ENCODE data around the gene BEST4.
A peak's percentile ranks its signal among the peaks of the same experiment; 100 is the strongest.
"Not testable (repeated sequence)": the region's sequence is repeated elsewhere in the genome, so short reads cannot be mapped to it uniquely, and the experiment has no call there.

Gene BEST4

GRCh38 chr1:44775078-44775929 lies 12.7 kb downstream of the BEST4 start, which contains the start of gene RPS8:
RPS8 (plus strand) TSS chr1:44775540; CDS start chr1:44775597, 57 bp downstream.
- H3F3A ChIP-seq (ENCODE audit: control insufficient read depth, insufficient read depth) = peaks cover 53% of the 10 kb centered on the region
- no peaks in the 10 kb centered on the region for H3K27me3 ChIP-seq (ENCODE audit: control insufficient read depth, low read length)
- H3K9me2 ChIP-seq (replicated peaks; ENCODE audit: control insufficient read depth, low read length) = no peaks in the 10 kb centered on the region
- H3K4me2 ChIP-seq (ENCODE audit: low read length) = peak within 1 kb of the TSS; percentile 74
- peak within 1 kb of the TSS; percentile 78 for H3K27ac ChIP-seq (ENCODE audit: low read depth, low read length)
- peaks cover 54% of the 10 kb centered on the region for H3K79me2 ChIP-seq (ENCODE audit: control insufficient read depth, low read length)
- peak within 1 kb of the TSS; percentile 99 for H3K4me3 ChIP-seq (ENCODE audit: low read length)
- peaks cover 30% of the 10 kb centered on the region for H3K4me1 ChIP-seq (ENCODE audit: control insufficient read depth, low read length)
- H4K20me1 ChIP-seq (ENCODE audit: control insufficient read depth, insufficient read depth, low read depth, low read length) = peaks cover 12% of the 10 kb centered on the region
- TF ChIP-seq EZH2phosphoT487 (IDR thresholded peaks at IDR 0.05; ENCODE audit: borderline replicate concordance, low read length) (no peak), CTCF (IDR thresholded peaks at IDR 0.05; ENCODE audit: low read depth, low read length, poor library complexity, severe bottlenecking) (no peak)
- H3K36me3 ChIP-seq (ENCODE audit: control insufficient read depth, low read length) = peaks cover 54% of the 10 kb centered on the region
- no peaks in the 10 kb centered on the region for H3K9me3 ChIP-seq (ENCODE audit: control insufficient read depth, insufficient read depth, low read length)

- H3K4me1 ChIP-seq (ENCODE audit: control insufficient read depth, low read length); H4K20me1 ChIP-seq (ENCODE audit: control insufficient read depth, insufficient read depth, low read depth, low read length); H3K9me3 ChIP-seq (ENCODE audit: control insufficient read depth, insufficient read depth, low read length); H3K27ac ChIP-seq (ENCODE audit: low read depth, low read length); H3K9me2 ChIP-seq (replicated peaks; ENCODE audit: control insufficient read depth, low read length); H3K4me3 ChIP-seq (ENCODE audit: low read length); H3K27me3 ChIP-seq (ENCODE audit: control insufficient read depth, low read length); H3K79me2 ChIP-seq (ENCODE audit: control insufficient read depth, low read length); H3K4me2 ChIP-seq (ENCODE audit: low read length): not testable (repeated sequence)
- peaks cover 14% of the 10 kb centered on the region for H3F3A ChIP-seq (ENCODE audit: control insufficient read depth, insufficient read depth)
- H3K36me3 ChIP-seq (ENCODE audit: control insufficient read depth, low read length) = peaks cover 60% of the 10 kb centered on the region
Measured at GRCh38 chr1:44766421-44766820, 21.5 kb downstream of the BEST4 start.

- Histone ChIP-seq H3K4me3 (ENCODE audit: low read length) (no peak overlapping the region), H3K4me2 (ENCODE audit: low read length) (no peak overlapping the region), H4K20me1 (ENCODE audit: control insufficient read depth, insufficient read depth, low read depth, low read length) (no peaks in the 10 kb centered on the region), H3K36me3 (ENCODE audit: control insufficient read depth, low read length) (peaks cover 91% of the 10 kb centered on the region), H3K9me2 (replicated peaks; ENCODE audit: control insufficient read depth, low read length) (no peaks in the 10 kb centered on the region), H3K9me3 (ENCODE audit: control insufficient read depth, insufficient read depth, low read length) (no peaks in the 10 kb centered on the region), H3K27ac (ENCODE audit: low read depth, low read length) (no peak overlapping the region), H3K4me1 (ENCODE audit: control insufficient read depth, low read length) (peaks cover 23% of the 10 kb centered on the region), H3F3A (ENCODE audit: control insufficient read depth, insufficient read depth) (no peaks in the 10 kb centered on the region; the same call in 1 of the 2 replicates), H3K27me3 (ENCODE audit: control insufficient read depth, low read length) (no peaks in the 10 kb centered on the region), H3K79me2 (ENCODE audit: control insufficient read depth, low read length) (peaks cover 8% of the 10 kb centered on the region)
- TF ChIP-seq CTCF (IDR thresholded peaks at IDR 0.05; ENCODE audit: low read depth, low read length, poor library complexity, severe bottlenecking) = no peak
Measured at GRCh38 chr1:44760876-44761275, 27.1 kb downstream of the BEST4 start.

GRCh38 chr1:44759077-44759476 lies 28.9 kb downstream of the BEST4 start:
- no peaks in the 10 kb centered on the region for H3K27me3 ChIP-seq (ENCODE audit: control insufficient read depth, low read length)
- H3K4me1 ChIP-seq (ENCODE audit: control insufficient read depth, low read length) = peaks cover 40% of the 10 kb centered on the region
- no peaks in the 10 kb centered on the region for H4K20me1 ChIP-seq (ENCODE audit: control insufficient read depth, insufficient read depth, low read depth, low read length)
- peaks cover 97% of the 10 kb centered on the region for H3K36me3 ChIP-seq (ENCODE audit: control insufficient read depth, low read length)
- no peaks in the 10 kb centered on the region; the same call in 1 of the 2 replicates for H3F3A ChIP-seq (ENCODE audit: control insufficient read depth, insufficient read depth)
- H3K9me2 ChIP-seq (replicated peaks; ENCODE audit: control insufficient read depth, low read length) = no peaks in the 10 kb centered on the region
- no peak overlapping the region for H3K4me3 ChIP-seq (ENCODE audit: low read length)
- no peaks in the 10 kb centered on the region for H3K9me3 ChIP-seq (ENCODE audit: control insufficient read depth, insufficient read depth, low read length)
- no peak overlapping the region for H3K27ac ChIP-seq (ENCODE audit: low read depth, low read length)
- H3K4me2 ChIP-seq (ENCODE audit: low read length) = no peak overlapping the region
- TF ChIP-seq CTCF (IDR thresholded peaks at IDR 0.05; ENCODE audit: low read depth, low read length, poor library complexity, severe bottlenecking) (no peak), EZH2phosphoT487 (IDR thresholded peaks at IDR 0.05; ENCODE audit: borderline replicate concordance, low read length) (no peak)
- peaks cover 8% of the 10 kb centered on the region for H3K79me2 ChIP-seq (ENCODE audit: control insufficient read depth, low read length)

Data from DOHH2 (cell line).